SK-MEL-5 (cell line): ENCODE measurements around the gene SYTL3. TPM values are rescaled to one million over a fixed set of nuclear protein-coding genes. Genes with fewer than 3 reads are reported as not detected.
"Not testable (repeated sequence)": the region's sequence is repeated elsewhere in the genome, so short reads cannot be mapped to it uniquely, and the experiment has no call there.

Experiments
- DNase-seq: peaks from one replicate; pipeline ENCODE4 v3.0.0-alpha.2; 2016; ENCODE audit warnings: low read depth, low spot score
- in situ Hi-C: cut with HindIII; loops from 2 replicates; pipeline ENCODE4 v1.10.0; 2016; ENCODE audit warnings: low sequenced_read_pairs, high pct_unique_total_duplicates, low pct_unique_long_range_greater_than_20kb
- total RNA-seq: library from RNA; depleted of rRNA; stranded (reverse); fragments of >200 nt; shearing (Covaris generic); gene quantifications from 2 replicates; pipeline ENCODE4 v1.2.3, GENCODE V29; 2014

The SYTL3 gene
- total RNA-seq, 1 experiment from 2014 or later: 0.92 TPM

DNA sequence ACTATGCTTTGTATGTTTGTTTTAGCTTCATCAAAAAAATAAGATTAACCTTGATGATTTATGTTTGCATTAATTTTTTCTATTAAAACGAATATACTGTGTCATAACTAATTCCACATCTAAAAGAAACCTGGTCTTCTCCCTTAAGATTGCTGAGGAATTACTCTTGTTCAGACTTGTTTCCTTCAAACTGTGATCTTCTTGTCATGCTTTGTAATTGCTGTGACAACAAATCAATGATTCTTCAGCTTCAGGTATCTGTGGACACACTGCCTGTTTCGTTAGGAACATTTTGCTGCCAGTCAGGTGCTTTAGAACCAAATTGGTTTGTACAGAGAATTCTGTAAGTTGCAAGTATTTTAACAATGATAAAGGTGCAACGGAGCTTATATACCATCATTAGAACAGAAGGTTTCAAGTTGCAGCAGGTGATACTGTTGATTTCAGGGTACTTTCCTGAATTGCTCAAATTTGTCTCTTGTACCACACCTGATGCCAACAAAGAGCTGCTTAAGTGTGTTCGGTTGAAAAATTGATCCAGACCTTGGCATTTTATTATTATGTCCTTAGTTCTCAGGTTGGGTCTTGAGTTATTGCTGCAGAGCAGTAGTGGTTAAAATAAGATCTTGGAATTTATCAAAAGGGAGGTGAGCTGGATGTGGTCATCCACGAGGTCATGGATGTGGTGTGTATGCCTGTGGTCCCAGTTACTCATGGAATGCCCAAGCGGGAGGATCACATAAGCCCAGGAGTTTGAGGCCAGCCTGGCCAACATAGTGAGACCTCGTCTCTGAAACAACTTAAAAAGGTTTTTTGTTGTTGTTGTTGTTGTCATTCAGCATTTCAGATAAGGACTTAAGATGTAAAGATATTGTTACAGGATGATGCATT is 19.5 kb downstream of the SYTL3 start:
- in situ Hi-C loops: no loop called here
- no peak for DNase-seq

DNA sequence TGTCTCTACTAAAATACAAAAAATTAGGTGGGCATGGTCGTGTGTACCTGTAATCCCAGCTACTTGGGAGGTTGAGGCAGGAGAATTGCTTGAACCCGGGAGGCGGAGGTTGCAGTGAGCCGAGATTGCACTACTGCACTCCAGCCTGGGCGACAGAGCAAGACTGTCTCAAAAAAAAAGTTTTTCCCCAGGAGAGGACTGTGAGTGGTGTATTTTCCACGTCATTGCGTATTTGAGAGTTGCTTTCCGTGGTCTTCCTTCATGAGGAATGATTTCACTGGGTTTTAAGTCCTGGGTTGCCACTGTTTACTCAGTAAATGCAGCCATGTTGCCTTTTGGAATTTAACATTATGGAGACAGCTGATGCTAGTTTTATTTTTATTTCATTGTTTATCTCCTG is 22.3 kb downstream of the SYTL3 start:
- DNase-seq, in situ Hi-C loops: not testable (repeated sequence)

DNA sequence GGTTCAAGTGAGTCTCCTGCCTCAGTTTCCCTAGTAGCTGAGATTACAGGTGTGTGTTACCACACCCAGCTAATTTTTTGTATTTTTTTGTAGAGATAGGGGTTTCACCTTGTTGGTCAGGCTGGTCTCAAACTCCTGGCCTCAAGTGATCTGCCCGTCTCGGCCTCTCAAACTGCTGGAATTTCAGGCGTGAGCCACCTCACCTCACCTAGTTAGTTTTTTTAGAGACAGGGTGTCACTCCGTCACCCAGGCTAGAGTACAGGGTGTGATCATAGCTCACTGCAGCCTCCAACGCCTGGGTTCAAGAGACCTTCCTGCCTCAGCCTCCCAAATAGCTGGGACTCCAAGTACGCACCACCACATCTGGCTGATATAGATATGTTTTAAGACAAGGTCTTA is 22.9 kb downstream of the SYTL3 start:
- DNase-seq: no peak
- in situ Hi-C loops: no loop called here

DNA sequence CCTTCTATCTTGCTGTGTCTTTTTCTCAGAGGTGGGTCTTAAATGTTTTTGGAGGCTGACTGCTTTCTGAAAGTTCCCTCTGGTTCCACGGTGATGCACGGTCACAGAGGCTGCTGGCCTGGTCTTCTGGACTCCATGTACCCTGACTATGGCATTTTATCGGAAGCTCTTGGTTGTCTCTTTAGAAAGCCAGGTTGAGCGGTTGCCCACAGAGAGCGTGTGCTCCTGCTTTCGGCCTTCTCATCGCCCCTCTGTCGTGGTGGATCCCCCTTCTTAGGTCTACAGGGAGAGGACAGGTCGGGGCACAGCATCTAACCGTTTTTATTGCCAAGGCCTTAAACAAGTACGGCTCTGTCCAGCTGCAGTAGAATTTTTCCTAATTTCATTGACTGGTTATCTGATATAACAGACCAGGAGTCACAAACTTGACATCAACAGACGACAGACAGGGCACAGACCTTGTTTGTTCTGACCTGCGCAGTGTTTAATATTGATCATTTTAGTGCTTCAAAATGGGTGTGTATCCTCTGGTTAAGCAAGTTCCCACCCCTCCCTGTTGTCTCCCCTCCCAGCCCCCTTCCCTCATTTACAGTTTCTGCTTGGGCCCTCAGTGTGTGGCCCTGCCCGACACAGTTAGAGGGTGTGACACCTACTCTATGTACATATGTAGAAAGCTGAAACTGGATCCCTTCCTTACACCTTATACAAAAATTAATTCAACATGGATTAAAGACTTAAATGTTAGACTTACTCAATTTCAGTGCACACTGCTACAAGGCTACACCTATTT is 24.7 kb downstream of the SYTL3 start:
- DNase-seq: no peak
- in situ Hi-C loops: no loop called here

DNA sequence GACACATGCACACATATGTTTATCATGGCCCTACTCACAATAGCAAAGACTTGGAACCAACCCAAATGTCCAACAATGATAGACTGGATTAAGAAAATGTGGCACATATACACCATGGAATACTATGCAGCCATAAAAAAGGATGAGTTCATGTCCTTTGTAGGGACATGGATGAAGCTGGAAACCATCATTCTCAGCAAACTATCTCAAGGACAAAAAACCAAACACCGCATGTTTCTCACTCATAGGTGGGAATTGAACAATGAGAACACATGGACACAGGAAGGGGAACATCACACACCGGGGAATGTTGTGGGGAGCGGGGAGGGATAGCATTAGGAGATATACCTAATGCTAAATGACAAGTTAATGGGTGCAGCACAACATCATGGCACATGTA is 27.2 kb downstream of the SYTL3 start:
- DNase-seq, in situ Hi-C loops: not testable (repeated sequence)

DNA sequence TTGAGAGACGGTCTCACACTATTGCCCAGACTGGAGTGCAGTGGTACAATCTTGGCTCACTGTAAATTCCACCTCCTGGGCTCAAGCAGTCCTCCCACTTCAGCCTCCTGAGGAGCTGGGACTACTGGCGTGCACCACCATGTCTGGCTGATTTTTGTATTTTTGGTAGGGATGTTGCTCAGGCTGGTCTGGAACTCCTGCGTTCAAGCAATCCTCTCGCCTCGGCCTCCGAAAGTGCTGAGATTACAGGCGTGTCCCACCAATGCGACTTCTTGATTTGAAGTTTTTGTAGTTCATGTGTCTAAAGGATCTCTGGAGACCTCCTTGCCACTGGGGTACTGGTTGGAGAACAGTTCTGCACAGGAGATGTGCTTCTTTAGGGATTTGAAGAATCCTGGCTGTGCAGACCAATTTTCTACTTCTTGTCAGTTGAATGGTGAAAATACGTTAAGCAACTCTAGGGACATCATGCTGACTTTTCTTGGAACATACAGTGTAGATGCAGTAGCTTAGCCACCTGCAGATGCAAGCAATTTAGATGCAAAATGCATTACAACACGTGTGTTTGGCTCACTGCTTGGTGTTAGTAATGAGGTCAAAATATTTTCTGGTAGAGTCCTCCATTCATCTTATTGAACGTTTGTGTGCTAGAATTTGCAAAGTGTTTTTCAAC is 28.2 kb downstream of the SYTL3 start:
- DNase-seq: no peak
- in situ Hi-C loops: no loop called here

DNA sequence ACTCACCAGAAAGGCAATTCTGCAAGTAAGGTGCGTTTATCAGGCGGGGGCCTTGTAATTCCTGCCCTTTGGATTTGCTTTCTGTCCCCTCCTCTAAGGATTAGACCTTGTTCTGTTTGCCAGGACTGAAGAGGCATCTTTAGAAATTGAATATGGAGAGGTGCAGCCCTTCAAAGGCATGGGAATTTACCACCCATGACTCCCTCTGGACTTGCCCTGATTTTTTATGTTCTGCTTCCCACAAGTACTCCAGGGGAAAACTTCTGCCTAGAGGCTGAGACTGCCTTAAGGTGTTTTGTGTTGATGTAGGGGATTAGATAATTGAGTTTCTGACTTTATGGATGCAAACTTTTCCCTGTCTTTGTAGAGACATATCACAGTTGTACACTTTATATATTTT is 30.2 kb downstream of the SYTL3 start:
- in situ Hi-C loops: no loop called here
- DNase-seq: no peak

DNA sequence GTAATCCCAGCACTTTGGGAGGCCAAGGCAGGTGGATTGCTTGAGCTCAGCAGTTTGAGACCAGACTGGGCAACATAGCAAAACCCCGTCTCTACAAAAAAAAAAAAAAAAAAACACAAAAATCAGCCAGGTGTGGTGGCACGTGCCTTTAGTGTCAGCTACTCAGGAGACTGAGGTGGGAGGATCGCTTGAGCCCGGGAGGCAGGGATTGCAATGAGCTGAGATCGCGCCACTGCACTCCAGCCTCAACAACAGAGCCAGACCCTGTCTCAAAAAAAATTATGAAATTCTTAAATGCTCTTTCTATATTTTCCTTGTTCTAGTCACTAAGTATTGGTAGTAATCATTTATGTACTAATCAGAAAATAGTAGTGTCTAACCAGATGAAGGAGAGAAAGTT is 30.6 kb downstream of the SYTL3 start:
- DNase-seq: no peak
- in situ Hi-C loops: no loop called here

DNA sequence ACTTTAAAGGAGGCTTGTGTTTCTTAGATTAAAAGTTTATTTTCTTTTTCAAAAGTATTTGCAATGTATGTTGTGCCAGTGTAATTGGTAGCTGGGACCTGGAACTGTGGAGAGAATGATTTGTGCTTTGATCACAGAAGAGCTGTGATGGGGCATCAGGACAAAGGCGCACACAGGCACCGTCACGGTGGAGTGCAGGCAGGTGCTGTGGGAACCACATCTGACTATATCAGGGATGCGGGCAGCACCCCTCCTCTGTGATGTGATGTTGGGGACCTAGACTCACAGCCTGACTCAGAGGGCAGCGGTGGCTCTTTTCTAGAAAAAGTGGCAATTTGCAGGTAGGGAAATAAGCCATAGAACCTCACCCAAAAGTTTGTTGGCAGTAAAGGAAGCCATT is 34.5 kb downstream of the SYTL3 start:
- in situ Hi-C loops: no loop called here
- DNase-seq: no peak

DNA sequence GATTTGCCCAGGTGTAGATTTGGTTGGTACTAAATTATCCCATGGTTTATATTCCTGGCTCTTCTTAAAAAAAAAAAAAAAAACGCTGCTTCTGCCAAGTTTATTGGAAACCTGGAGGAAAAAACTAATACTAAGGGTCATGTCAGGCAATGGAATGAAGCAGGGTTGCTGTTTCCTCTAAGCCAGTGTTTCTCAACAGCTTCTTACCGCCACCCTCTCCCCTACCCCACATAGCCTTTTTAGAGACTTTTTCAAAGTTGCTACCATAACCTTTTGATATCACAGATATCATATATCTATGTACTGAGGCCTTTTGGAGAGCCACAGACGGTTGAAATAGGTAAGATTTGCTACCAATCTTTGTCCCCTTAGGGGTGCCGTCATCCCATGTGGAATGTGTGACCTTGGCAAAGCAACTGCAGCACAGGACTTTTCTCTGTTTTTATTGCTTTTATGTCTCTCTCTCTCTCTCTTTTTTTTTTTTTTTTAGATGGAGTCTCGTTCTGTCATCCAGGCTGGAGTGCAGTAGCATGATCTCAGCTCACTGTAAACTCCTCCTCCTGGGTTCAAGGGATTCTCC is 35.0 kb downstream of the SYTL3 start:
- in situ Hi-C loops: no loop called here
- DNase-seq: no peak

DNA sequence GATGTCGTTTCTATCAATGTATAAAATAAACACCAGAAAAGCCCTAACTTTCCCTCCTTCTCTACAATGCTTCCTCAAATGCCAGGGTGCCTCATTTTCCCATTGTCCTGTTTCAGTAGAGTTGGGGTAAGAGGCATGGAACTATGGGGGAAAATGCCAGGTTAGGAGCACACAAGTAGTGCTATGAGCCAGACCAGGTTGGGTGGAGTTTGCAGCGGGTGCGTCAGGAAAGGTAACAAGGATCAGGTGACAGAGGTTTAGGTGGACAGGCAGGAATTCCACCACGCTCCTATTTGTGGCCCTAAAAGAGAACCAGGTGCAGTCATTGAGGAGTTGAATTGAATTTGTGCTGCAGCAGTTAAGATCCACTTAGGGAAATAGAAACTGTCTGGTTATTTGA is 36.5 kb downstream of the SYTL3 start:
- in situ Hi-C loops: no loop called here
- no peak for DNase-seq

DNA sequence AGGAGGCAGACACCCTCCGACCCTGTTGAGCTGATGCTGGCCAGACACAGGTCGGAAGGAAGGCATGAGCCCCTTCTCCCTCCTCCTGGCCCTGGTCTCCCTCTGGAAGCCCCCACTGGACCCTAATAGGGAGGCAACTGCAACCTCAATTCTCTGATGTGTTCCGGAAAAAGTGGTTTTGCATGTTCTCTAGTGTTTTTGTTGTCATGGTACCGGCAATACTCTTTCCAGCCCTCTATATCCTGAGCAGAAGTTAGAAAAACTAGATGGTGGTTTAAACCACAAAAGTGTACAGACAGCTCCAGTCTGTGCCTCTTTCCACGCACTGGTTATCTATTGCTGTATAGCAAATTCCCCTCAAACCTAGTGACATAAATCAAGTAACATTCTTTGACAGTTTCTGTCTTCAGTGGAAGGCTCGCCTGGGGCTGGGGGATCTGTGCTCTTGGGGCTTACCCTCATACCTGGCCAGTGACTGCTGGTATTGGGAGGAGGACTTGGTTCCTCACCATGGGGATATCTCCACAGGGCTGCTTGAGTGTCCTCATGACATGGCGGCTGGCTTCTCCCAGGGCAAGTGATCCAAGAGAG is 37.0 kb downstream of the SYTL3 start:
- in situ Hi-C loops: no loop called here
- DNase-seq: no peak

DNA sequence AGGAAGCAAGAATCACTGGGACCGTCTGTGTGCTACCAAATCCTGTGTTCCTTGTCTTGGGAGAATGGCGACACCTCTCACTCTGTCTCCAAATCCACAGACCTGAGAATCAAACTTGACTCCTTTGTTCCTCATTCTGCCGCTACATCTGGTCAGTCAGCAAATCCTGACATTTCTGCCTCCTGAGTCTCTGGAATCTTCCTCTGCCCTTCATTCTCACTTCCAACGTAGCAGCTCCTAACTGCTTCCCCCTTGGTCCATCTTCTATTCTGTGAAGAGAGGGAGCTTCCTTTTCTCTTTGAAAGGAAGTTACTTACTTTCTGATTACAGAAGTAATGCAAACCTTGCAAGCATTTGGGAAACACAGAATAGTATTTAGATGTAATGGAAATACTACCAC is 37.7 kb downstream of the SYTL3 start:
- in situ Hi-C loops: no loop called here
- no peak for DNase-seq

DNA sequence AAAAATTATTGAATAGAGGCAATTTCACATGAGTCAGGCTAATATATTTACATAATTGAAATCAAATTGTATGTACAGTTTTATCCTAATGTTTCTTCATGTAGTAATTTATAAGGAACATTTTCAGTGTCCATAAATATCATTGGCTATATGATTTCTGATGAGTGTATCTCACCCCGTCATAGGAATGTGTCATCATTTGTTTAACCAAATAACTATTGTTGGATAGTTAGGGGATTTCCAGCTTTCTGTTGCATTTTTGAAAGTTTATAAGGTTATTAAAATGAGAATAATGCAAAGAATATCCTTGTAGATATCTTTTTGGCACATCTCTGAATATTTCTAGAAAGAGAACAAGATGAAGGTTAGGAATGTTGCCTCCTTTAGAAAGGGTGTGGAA is 39.0 kb downstream of the SYTL3 start:
- DNase-seq: no peak
- in situ Hi-C loops: no loop called here

DNA sequence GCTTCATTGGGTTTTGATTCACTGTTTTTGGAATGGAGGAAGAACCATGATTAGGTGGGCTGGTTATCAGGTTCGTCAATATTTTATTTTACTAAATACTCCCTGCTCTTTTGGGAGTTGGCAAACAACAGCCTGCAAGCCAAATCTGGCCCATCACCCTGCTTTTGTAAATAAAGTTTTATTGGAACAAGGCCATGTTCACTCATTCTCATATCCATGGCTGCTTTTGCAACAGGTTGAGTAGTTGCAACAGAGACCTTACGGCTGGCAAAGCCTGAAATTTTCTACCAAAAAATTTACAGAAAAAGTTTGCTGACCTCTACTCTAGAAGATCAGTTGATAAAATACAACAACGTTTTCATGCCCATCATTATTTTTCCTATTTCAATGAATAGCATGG is 45.1 kb downstream of the SYTL3 start:
- no peak for DNase-seq

DNA sequence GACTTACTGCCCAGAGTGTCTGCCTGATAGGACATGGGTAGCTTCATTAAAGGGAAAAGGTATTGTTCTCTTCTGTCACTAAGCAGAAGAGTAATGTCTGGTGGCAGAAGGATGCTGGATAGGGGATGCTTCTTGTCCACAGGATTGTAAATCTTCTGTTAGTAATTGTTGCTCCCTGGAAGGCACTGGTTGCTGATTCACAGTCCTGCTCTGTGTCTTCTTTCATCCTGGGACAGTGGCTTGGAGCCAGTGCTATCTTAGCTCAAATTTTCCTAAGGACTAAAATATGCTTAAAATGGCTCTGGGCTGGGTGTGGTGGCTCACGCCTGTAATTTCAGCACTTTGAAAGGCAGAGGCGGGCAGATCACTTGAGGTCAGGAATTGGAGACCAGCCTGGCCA is 48.0 kb downstream of the SYTL3 start:
- in situ Hi-C loops: no loop called here
- DNase-seq: no peak

More for the DNA sequence above, 45.1 kb downstream of the SYTL3 start:
- in situ Hi-C loops: no loop called here

DNA sequence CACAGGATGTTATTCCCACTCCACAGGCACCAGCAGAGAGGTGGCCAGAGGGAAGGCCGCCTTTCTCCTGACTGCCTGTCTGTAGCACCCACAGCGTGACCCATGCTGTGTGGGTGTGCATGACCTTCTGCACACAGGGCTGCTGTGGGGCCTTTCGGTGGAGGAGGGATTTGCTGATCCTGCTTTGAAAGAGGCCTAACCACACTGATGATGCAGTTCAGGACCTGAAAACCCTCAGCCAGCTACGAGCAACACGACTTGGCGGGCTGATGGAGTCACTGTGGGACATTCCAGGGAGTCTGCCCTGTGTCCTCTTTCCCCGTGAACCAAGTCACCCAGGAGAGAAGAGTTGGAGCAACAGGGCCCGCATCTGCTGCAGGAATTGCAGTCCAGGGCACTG is 49.1 kb downstream of the SYTL3 start:
- in situ Hi-C loops: no loop called here

DNA sequence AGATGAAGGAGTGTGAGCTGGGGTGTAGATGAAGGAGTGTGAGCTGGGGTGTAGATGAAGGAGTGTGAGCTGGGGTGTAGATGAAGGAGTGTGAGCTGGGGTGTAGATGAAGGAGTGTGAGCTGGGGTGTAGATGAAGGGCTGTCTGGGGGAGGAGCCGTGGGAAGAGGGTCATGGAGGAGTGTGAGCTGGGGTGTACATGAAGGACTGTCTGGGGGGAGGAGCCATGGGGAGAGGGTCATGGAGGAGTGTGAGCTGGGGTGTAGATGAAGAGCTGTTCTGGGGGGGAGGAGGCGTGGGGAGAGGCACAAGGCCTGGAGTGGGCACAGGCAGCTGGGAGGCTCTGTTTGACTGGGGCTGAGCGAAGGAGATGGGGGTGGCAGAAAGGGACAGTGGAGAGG is 51.4 kb downstream of the SYTL3 start:
- in situ Hi-C loops, DNase-seq: not testable (repeated sequence)

More for the DNA sequence above, 49.1 kb downstream of the SYTL3 start:
- no peak for DNase-seq
